ENCODE results near the gene REC8.

REC8 gene

DNA sequence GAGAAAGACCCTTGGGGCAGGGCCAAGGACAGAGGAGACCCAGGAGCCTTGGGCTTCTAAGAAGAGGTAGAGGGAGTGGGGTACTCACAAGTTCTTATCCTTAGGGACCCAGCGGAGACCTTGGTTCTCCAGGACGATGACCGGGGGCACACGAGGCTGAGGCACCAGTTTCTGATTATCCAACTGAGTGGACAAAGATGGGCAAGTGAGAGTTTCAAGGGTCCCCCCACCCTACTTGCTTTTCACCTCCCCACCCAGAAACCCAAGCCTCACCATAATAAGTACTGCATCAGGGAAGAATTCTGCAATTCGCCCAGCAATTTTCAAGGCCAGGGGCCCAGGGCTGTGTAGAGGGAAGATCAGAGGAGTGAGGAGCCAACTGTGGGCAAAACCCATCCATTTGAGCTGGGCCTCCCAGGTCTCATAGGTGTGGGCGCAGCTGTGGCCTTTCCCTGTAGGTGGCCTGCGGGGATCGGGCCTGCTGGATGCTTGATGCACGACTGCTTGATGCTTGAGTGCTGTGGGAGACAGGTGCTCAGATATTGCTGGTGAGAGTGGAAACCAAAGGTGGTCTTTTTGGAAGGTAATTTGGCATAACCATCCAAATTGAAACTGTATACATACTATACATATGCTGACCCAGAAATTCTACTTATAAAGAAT lies 32.5 kb upstream of the REC8 start:
- DNase-seq, result no peak

DNA sequence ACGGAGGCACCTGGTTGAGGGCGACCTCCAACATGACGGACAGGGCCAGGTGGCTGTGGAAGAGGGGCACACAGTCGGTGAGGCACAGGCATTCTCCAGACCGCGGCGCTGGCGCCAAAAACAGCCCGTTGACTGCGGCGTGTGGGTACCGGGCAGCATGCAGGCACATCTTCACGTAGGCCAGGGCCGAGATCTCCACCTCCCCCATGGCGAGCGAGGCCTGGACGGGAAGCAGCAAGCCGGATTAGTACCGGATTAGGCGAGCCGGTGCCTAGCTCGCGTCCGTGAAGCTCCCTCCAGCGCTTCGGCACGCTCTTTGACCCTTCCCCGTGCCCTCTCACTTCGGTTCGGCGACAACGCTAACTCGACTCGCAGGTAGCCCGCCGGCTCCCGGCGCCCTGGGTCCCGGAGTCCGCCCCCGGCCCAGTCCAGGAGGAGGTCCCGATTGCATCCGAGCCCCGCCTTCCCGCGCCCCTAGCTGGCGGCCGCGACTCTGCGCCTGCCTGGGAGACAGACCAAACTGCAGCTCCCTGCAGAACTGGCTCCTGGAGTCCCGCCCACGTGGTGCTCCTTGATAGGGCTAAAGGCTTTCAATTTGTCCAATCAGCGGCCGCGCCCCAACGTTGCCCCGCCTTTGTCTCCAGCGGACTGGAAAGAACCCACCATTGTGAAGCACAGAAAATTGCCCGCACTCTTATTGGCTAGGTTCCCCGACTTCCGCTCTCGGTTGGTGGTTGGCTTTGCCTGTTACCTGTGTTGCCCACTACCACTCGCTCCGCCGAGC lies 30.6 kb upstream of the REC8 start, which contains the start of gene EMC9:
Gene EMC9, minus strand, starts transcription at position 495 of the 784 bp plus-strand sequence. Its CDS starts 287 bp downstream, at position 208.
- DNase-seq, result peak; percentile 100

DNA sequence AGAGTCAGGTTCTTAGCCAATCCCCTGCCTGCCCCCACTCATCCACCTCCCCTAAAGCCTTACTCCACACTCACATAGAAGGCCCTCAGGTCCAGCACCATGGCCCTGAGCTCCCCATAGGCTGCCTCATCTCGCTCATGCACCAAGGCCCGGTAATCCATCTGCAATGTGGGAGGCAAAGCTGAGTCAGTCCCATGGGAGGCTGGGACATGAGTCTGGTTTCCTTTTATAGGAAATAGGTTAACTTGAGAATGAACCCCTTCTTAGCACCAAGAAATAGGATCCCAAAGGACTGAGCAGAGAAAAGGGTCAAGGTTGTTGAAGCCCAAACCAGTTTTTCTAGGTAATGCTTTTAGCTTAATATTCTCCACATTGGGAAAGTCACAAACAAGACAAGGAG lies 28.4 kb upstream of the REC8 start:
- DNase-seq, result no peak

- no peak for DNase-seq
Measured at GRCh38 chr14:24144451-24144850, 27.4 kb upstream of the REC8 start.

- no peak for DNase-seq
Measured at GRCh38 chr14:24145219-24145618, 26.7 kb upstream of the REC8 start.

DNA sequence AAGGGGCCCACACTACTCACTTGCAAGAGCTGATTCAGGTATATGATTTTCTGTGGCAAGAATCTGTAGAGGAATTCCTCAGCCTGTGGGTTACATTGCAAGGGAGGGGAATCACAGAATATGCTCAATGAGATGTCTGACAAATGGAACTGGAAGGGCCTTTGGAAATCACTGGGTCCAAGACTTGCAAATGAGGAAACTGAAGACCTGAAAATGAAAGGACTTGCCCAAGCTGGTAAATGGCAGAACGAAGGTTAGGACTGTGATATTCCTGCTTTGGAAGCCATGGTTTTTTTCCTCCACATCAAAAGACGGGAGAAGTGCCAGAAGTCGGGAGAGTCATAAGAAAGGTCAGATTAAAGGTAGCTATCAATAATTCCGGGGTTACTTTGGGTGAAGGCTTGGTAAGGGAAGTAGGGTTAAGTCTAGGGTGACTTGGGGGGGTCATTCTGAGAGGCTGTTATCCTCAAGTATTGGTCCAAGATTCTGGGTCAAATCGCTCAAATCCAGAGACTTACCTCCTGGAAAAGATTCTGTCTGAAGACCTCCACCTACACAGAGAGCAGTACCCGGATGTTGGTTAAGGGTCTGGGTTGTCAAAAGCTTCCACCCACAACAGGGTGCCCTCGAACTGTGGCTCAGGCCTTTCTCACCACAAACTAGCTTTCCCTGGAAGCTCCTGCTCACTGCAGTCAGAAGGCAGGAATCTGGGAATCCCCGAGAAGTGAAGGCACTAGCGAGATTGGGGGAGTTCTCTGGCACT lies 26.0 kb upstream of the REC8 start:
- no peak for DNase-seq

DNA sequence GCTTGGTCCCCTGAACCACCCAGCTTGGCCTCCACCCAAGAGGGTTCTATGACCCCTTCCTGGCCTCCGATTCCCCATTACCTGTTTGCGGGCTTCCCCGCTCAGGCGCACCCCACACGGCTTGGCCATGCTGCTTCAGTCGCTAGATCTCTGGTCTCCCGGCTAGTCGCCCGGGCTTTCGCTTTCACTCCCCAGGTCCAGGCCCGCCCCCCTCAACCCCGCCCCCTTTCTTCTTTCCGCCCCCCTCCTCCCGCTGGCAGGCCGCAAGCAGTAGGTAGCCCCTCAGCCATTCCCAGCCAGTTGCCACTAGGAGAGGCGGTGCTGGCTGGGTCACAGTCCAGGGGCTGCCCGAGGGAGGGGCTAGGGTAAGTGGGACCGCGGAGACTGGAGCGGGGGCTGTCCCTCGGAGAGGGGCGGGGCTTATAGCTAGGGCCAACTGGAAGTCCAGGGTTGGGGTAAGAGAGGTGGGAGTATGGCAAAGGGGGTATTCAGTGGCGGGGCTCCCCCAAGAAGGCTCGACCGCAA lies 25.4 kb upstream of the REC8 start, which contains the start of gene PSME2:
Gene PSME2, minus strand, starts transcription at position 158 of the 525 bp plus-strand sequence. Its CDS starts 29 bp downstream, at position 129.
- DNase-seq, result peak; percentile 98

- DNase-seq, result peak; percentile 98
Measured at GRCh38 chr14:24146978-24147760, 24.7 kb upstream of the REC8 start, which contains the start of gene RNF31. RNF31 (plus strand) TSS chr14:24147498; CDS start chr14:24147699, 201 bp downstream.

DNA sequence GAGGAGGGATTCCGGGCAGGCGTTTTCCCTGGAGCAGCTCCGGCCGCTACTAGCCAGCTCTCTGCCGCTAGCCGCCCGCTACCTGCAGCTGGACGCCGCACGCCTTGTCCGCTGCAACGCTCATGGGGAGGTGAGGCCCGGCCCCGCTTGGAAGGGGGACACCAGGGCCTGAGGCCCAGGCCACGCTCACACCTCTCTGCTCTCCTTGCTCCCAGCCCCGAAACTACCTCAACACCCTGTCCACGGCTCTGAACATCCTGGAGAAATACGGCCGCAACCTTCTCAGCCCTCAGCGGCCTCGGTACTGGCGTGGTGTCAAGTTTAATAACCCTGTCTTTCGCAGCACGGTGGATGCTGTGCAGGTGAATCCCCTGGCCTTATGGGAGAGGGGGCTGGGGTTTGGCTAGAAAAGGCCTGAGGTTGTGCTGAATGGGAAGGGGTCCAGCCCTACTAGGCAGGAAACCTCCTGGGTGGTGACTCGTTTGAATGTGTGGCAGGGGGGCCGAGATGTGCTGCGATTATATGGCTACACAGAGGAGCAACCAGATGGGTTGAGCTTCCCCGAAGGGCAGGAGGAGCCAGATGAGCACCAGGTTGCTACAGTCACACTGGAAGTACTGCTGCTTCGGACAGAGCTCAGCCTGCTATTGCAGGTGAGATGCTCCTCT lies 24.0 kb upstream of the REC8 start:
- DNase-seq, result no peak

DNA sequence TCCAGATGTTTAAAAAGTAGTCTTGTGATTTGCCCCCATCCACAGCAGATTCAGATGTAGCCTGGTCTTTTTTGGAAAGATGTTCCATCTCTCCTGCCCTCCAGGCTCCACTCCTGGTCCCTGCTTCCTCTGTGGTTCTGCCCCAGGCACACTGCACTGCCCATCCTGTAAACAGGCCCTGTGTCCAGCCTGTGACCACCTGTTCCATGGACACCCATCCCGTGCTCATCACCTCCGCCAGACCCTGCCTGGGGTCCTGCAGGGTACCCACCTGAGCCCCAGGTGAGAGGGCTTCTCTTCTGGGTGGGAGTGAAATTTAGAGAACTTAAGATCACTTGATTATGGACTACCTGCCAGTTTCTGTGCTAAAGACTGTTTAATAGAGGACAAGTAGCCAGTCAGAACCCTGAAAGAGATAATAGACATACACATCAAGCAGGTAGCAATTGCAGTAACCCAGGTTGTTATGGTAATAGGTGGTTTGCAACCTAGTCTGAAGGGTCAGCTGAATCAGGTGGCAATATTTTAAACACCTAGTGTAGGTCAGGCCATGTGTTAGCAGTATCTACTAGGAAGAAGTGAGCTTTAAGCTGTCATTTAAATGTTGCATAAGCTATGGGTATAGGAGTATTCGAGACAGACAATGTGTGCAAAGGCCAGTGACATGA lies 22.4 kb upstream of the REC8 start:
- DNase-seq, result no peak

- DNase-seq, result no peak
Measured at GRCh38 chr14:24150061-24150460, 21.8 kb upstream of the REC8 start.

DNA sequence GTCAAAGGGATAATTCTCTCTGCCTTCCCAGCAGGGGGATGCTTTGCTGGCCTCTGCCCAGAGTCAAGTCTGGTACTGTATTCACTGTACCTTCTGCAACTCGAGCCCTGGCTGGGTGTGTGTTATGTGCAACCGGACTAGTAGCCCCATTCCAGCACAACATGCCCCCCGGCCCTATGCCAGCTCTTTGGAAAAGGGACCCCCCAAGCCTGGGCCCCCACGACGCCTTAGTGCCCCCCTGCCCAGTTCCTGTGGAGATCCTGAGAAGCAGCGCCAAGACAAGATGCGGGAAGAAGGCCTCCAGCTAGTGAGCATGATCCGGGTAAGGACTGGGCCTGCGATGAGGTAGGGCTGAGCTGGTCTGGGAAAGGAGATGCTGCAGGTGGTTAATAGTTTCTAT lies 21.3 kb upstream of the REC8 start:
- DNase-seq, result no peak

DNA sequence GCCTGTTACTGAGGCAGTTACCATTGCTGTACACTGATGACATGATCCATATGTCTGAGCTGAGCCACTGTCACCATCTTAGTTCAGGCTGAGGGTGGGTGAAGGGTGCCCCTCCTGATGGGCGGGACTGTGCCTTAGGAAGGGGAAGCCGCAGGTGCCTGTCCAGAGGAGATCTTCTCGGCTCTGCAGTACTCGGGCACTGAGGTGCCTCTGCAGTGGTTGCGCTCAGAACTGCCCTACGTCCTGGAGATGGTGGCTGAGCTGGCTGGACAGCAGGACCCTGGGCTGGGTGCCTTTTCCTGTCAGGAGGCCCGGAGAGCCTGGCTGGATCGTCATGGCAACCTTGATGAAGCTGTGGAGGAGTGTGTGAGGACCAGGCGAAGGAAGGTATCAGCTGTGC lies 20.9 kb upstream of the REC8 start:
- DNase-seq, result no peak

DNA sequence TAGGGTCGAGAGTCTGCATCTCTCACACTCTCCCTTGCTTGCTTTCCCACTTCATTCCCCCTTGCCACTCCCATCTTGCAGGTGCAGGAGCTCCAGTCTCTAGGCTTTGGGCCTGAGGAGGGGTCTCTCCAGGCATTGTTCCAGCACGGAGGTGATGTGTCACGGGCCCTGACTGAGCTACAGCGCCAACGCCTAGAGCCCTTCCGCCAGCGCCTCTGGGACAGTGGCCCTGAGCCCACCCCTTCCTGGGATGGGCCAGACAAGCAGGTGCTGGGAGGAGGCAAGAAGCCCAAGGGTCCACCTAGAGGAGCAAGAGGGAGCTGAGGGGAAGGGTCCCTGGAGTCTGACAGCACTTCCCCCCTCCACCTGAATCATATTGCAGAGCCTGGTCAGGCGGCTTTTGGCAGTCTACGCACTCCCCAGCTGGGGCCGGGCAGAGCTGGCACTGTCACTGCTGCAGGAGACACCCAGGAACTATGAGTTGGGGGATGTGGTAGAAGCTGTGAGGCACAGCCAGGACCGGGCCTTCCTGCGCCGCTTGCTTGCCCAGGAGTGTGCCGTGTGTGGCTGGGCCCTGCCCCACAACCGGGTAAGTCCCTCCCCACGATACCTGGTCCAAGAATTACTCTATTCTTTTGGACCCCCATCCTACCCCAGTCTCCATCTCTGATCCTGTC lies 20.3 kb upstream of the REC8 start:
- DNase-seq, result no peak

DNA sequence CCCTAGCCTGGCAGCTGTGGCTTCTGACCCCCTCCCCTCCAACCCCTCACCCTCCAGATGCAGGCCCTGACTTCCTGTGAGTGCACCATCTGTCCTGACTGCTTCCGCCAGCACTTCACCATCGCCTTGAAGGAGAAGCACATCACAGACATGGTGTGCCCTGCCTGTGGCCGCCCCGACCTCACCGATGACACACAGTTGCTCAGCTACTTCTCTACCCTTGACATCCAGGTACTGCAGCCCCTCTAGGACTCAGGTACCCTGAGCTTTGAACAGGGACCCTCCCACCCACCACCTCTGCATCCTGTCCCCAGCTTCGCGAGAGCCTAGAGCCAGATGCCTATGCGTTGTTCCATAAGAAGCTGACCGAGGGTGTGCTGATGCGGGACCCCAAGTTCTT lies 16.8 kb upstream of the REC8 start:
- no peak for DNase-seq

GRCh38 chr14:24156840-24157239 lies 15.0 kb upstream of the REC8 start:
- DNase-seq, result no peak

DNA sequence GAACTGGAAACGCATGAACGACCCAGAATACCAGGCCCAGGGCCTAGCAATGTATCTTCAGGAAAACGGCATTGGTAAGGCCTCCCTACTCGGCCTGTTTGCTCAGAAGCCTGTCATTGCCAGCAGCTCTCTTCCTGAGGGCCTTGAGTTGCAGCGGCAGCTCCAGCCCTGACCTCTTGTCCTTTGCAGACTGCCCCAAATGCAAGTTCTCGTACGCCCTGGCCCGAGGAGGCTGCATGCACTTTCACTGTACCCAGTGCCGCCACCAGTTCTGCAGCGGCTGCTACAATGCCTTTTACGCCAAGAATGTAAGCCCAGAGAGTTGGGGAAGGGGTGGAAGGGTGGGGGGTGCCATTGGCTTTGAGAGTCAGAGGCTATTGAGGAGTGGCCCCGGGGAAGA lies 14.5 kb upstream of the REC8 start:
- DNase-seq, result no peak

DNA sequence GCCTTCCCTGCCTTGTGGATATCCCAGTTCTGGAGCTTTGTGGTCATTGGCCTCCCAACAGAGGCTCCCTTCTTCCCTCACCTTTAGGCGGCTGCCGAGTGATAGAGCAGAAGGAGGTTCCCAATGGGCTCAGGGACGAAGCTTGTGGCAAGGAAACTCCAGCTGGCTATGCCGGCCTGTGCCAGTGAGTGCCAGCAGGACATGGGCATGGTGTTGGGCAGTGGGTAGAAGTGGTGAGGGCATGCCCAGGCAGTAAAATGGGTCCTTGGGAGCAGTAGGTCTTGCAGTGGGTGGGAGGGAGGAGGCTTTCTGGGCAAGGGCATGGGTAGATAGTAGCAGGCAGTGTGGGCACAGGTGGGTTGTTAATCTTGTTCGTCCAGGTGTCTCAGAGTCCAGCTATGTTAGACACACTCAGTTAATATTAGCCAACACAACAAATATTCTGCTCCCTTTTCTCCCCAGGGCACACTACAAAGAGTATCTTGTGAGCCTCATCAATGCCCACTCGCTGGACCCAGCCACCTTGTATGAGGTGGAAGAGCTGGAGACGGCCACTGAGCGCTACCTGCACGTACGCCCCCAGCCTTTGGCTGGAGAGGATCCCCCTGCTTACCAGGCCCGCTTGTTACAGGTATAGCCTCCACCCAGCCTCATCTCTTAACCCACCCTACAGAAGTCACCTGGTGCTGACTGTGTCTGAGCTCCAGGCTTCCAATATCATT lies 11.9 kb upstream of the REC8 start:
- no peak for DNase-seq

DNA sequence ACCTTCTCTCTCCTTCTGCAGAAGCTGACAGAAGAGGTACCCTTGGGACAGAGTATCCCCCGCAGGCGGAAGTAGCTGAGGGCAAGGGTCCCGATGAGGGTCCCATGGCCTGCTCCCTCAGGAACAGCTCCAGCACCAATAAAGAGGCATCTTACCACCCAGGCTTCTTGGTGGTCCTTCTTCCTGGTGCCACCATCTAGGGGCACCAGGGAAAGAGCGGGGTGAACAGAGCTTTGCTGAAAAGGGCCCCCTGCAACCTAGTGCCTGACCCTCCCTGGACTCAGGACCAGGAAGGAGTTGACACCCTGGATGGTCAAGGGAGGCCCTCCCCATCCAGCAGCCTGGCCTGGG lies 11.4 kb upstream of the REC8 start:
- no peak for DNase-seq

All from COR-L47 (cell line).